A673 (cell line): ENCODE data around the gene RMRP. TPM values are rescaled to one million over a fixed set of nuclear protein-coding genes. Genes with fewer than 3 reads are reported as not detected.

Experiments
- BruUV-seq: library from RNA; stranded (reverse); fragments of 400-500 nt; replicated peaks from 2 replicates; lab custom pipeline; 2021; lab: Mats Ljungman, UMichigan
- CTCF ChIA-PET: fragments of 300-600 bp; sonication (Branson Sonifier 250); formaldehyde crosslinking; loops from one replicate; lab custom pipeline; 2022; ENCODE audit warnings: antibody characterized with exemption; lab: Charles Lee
- POLR2A ChIA-PET: fragments of 300-600 bp; sonication (Branson Sonifier 250); formaldehyde crosslinking; loops from one replicate; lab custom pipeline; 2022; ENCODE audit warnings: antibody characterized with exemption; ENCODE audit not compliant: low non-redundant PET; lab: Charles Lee
- DNase-seq: peaks from one replicate; pipeline ENCODE4 v3.0.0-alpha.2; 2015; ENCODE audit warnings: low spot score
- H3K27ac ChIP-seq: fragments of 200-600 bp; sonication (generic); 2 replicates; pipeline ENCODE4 v1.5.1; 2016; ENCODE audit warnings: mixed run types, low read depth, mild to moderate bottlenecking, mixed read lengths, antibody characterized with exemption, low read length; ENCODE audit not compliant: poor library complexity, severe bottlenecking
- H3K27me3 ChIP-seq: fragments of 200-600 bp; sonication (generic); replicated peaks from 2 replicates; pipeline ENCODE4 v1.6.1; 2017; ENCODE audit warnings: mixed run types, low read depth, mild to moderate bottlenecking, mixed read lengths, antibody characterized with exemption, low read length; ENCODE audit not compliant: insufficient read depth, poor library complexity
- H3K36me3 ChIP-seq: fragments of 200-600 bp; sonication (generic); 2 replicates; pipeline ENCODE4 v1.6.1; 2016; ENCODE audit warnings: mixed run types, mild to moderate bottlenecking, mixed read lengths, antibody characterized with exemption, low read length; ENCODE audit not compliant: insufficient read depth, poor library complexity, severe bottlenecking
- H3K4me1 ChIP-seq: fragments of 200-600 bp; sonication (generic); 2 replicates; pipeline ENCODE4 v1.6.1; 2017; ENCODE audit warnings: mixed run types, mild to moderate bottlenecking, mixed read lengths, antibody characterized with exemption, low read length; ENCODE audit not compliant: insufficient read depth, poor library complexity, severe bottlenecking
- H3K4me3 ChIP-seq: fragments of 200-600 bp; sonication (generic); 2 replicates; pipeline ENCODE4 v1.5.1; 2016; ENCODE audit warnings: low read depth, mixed run types, mild to moderate bottlenecking, mixed read lengths, low read length; ENCODE audit not compliant: poor library complexity, severe bottlenecking
- H3K9me3 ChIP-seq: fragments of 200-600 bp; sonication (generic); 2 replicates; pipeline ENCODE4 v1.6.1; 2016; ENCODE audit warnings: mixed run types, low read depth, mild to moderate bottlenecking, mixed read lengths, antibody characterized with exemption, low read length; ENCODE audit not compliant: poor library complexity, severe bottlenecking
- EZH2 ChIP-seq: fragments of 200-600 bp; sonication (generic); IDR thresholded peaks from 2 replicates; pipeline ENCODE4 v1.6.1; 2017; ENCODE audit warnings: borderline replicate concordance, low read depth, mild to moderate bottlenecking, mixed read lengths, antibody characterized with exemption, low read length; ENCODE audit not compliant: poor library complexity, severe bottlenecking
- intact Hi-C: fragments of 100-400 bp; cut with micrococcal nuclease; formaldehyde crosslinking; loops from one replicate; pipeline ENCODE4 v1.10.0; 2022; ENCODE audit not compliant: unreplicated experiment
- total RNA-seq: library from RNA; stranded (reverse); gene quantifications from 2 replicates; pipeline ENCODE4 v1.2.3, GENCODE V29; 2021
- TF ChIP-seq, protein P1 (sequence below): fragments of 300-800, 200-600 bp; sonication (generic); conservative IDR thresholded peaks from 2 replicates; pipeline ENCODE4 v1.5.1; 2017; ENCODE audit warnings: low read depth, mild to moderate bottlenecking, antibody characterized with exemption, low read length, moderate library complexity, mixed read lengths

Gene RMRP
- total RNA-seq, 1 experiment from 2014 or later = 13,531 TPM

DNA sequence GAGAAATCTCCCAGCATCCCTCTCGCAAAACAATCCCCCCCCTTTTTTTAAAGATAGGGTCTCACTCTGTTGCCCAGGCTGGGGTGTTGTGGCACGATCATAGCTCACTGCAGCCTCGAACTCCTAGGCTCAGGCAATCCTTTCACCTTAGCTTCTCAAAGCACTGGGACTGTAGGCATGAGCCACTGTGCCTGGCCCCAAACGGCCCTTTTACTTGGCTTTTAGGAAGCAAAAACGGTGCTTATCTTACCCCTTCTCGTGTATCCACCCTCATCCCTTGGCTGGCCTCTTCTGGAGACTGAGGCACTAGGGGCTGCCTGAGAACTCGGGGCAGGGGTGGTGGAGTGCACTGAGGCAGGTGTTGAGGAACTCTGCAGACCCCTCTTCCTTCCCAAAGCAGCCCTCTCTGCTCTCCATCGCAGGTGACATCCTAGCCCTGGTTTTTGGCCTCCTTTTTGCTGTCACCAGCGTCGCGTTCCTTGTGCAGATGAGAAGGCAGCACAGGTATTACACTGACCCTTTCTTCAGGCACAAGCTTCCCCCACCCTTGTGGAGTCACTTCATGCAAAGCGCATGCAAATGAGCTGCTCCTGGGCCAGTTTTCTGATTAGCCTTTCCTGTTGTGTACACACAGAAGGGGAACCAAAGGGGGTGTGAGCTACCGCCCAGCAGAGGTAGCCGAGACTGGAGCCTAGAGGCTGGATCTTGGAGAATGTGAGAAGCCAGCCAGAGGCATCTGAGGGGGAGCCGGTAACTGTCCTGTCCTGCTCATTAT, 22.7 kb upstream of the RMRP start:
- intact Hi-C loops = no loop called here
- Histone ChIP-seq H3K36me3 (peaks cover 5% of the 10 kb centered on the region), H3K4me1 (no peaks in the 10 kb centered on the region), H3K27me3 (no peaks in the 10 kb centered on the region), H3K4me3 (no peak overlapping the region), H3K9me3 (no peaks in the 10 kb centered on the region), H3K27ac (no peak overlapping the region)
- no peak for DNase-seq
- ChIA-PET POLR2A (no interaction called here), CTCF (no interaction called here)
- no peak for TF ChIP-seq EZH2
- TF ChIP-seq, protein P1, sequence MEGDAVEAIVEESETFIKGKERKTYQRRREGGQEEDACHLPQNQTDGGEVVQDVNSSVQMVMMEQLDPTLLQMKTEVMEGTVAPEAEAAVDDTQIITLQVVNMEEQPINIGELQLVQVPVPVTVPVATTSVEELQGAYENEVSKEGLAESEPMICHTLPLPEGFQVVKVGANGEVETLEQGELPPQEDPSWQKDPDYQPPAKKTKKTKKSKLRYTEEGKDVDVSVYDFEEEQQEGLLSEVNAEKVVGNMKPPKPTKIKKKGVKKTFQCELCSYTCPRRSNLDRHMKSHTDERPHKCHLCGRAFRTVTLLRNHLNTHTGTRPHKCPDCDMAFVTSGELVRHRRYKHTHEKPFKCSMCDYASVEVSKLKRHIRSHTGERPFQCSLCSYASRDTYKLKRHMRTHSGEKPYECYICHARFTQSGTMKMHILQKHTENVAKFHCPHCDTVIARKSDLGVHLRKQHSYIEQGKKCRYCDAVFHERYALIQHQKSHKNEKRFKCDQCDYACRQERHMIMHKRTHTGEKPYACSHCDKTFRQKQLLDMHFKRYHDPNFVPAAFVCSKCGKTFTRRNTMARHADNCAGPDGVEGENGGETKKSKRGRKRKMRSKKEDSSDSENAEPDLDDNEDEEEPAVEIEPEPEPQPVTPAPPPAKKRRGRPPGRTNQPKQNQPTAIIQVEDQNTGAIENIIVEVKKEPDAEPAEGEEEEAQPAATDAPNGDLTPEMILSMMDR = no peak
- no TSS peak for BruUV-seq

GRCh38 chr9:35679766-35680330, 22.0 kb upstream of the RMRP start:
- Histone ChIP-seq H3K27me3 (no peaks in the 10 kb centered on the region), H3K4me1 (no peaks in the 10 kb centered on the region), H3K4me3 (no peak overlapping the region), H3K36me3 (peaks cover 5% of the 10 kb centered on the region), H3K9me3 (no peaks in the 10 kb centered on the region), H3K27ac (no peak overlapping the region)
- no TSS peak for BruUV-seq
- intact Hi-C loops = no loop called here
- POLR2A ChIA-PET = no interaction called here
- DNase-seq = no peak
- CTCF ChIA-PET = no interaction called here
- TF ChIP-seq EZH2 = no peak
- TF ChIP-seq, protein P1 = no peak

GRCh38 chr9:35679091-35679490, 21.3 kb upstream of the RMRP start:
- H3K27me3 ChIP-seq = no peaks in the 10 kb centered on the region
- no peak overlapping the region for H3K4me3 ChIP-seq
- no peaks in the 10 kb centered on the region for H3K9me3 ChIP-seq
- DNase-seq = no peak
- ChIA-PET CTCF (no interaction called here), POLR2A (no interaction called here)
- no peaks in the 10 kb centered on the region for H3K36me3 ChIP-seq
- TF ChIP-seq EZH2 = no peak
- TF ChIP-seq, protein P1 = no peak
- no peak overlapping the region for H3K27ac ChIP-seq
- BruUV-seq = no TSS peak
- intact Hi-C loops = no loop called here
- no peaks in the 10 kb centered on the region for H3K4me1 ChIP-seq
